GM19193 (cell line): ENCODE data around the gene HOXB5.

Source experiments
- POLR2A ChIP-seq: IDR thresholded peaks from 4 replicates; pipeline ENCODE4 v1.6.1; 2011; ENCODE audit not compliant: insufficient read depth, insufficient read length; ENCODE audit errors: extremely low read depth

The HOXB5 gene

GRCh38 chr17:48564188-48565021 lies 29.2 kb downstream of the HOXB5 start:
- no peak for TF ChIP-seq POLR2A

GRCh38 chr17:48563867-48564187 lies 29.8 kb downstream of the HOXB5 start:
- TF ChIP-seq POLR2A: no peak

GRCh38 chr17:48563385-48563838 lies 30.2 kb downstream of the HOXB5 start:
- TF ChIP-seq POLR2A: no peak

GRCh38 chr17:48562934-48563333 lies 30.6 kb downstream of the HOXB5 start:
- TF ChIP-seq POLR2A: no peak

DNA sequence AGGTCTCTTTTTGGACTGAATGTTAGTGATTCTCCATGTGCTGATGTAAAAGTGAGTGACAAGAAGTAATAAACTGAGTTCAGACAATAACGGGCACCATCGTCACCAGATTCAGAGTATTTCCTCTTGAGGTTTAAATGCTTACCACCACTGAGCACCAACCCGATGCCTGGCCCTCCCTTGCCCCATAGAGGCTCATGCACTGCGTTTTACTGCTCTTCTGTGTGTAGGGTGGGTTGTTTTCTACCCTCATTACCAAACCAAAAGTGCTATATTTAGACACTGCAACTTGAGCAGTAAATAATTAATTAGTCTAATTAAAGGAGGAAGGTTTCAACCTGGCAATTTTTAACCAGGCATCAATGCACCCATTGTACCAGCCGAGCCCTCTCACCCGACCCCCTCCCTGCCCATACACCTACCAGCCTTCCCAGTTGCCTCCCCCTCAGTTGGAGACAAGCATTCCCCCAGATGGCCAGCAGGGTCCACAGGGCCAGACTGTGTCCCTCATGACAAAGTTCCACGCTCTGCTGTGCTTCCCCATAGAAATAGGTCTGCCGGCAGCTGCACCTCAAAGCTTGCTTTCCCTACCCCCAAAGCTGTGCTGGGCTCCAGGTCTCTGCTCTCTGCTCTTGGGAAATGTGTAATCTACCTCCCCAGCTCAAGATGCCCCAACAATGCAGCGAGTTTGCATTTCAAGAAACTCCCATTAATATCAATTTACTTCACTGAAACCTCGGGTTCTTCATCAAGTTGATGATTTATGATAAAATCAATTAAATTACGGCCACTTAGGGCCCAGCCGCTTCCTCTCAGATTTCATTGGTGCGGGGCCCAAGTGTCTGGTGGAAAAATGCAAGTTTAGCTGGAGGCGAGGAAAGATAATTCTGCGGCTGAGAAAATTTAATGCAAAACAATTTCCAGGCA lies 31.4 kb downstream of the HOXB5 start:
- peak; percentile 28 for TF ChIP-seq POLR2A

DNA sequence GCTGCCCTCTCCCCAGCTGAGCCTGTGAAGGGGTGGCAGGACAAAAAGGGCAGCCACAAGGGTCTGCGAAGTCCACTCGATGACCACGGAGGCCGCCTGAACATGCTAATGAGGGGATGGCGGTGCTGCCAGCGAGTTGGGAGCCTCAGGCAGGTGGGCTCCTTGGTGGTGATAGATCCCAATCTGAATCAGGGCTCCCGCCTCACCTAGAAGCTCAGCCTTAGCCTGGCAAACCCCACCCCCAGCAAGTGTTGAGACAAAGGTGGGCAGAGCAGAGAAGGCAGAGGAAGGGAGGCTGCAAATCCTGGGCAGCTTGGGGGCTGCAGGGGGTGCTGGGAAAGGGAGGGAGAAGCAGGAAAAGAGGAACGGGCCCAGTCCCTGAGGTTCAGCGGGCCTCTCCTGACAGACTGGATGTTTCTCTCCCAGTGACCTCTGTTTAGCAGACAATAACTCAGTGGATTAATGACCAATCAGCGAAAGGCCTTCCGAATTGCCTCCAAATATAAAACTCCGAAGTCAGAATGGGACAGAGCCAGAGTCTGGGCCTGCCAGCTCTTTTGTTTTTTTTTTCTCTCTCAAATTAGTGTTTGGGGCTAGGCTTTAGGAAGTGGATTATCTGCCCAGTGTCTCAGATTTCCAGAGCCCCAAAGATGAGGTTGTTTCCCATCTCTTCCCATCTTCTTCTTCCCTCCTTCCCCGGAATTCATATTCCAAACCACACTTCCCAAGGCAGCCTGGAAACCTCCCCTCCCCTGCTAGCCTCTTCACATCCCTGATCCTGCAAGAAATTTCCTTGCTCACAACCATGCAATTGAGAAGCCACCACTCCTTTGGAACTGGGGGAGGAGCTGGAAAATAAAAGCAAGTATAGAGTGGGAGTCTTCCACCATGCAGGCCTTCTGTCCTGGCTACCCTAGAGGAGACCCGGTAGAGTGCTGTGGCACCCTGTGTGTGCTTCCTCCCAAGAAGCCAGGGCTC lies 33.5 kb downstream of the HOXB5 start:
- TF ChIP-seq POLR2A: no peak

GRCh38 chr17:48559122-48559839 lies 34.3 kb downstream of the HOXB5 start:
- TF ChIP-seq POLR2A: no peak

DNA sequence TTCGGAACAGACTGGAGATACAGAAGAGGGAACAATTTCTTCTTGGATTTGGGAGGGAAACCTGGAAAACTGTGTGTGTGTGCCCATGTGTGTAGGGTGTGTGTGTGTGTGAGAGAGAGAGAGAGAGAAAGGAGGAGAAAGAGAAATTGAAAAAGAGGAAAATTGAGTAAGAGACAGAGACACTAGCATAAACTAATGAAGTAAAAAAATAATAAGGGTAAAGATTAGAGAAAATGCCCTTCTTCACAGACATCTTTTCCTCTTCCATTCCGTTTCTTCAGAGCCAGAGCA lies 34.8 kb downstream of the HOXB5 start:
- no peak for TF ChIP-seq POLR2A

- TF ChIP-seq POLR2A: no peak
Observed at GRCh38 chr17:48558057-48558830, 35.3 kb downstream of the HOXB5 start.

GRCh38 chr17:48556576-48557401 lies 36.8 kb downstream of the HOXB5 start:
- TF ChIP-seq POLR2A: no peak

- no peak for TF ChIP-seq POLR2A
Observed at GRCh38 chr17:48556229-48556575, 37.4 kb downstream of the HOXB5 start.
